ENCODE measurements around the gene GNAI1. TPM values are rescaled to one million over a fixed set of nuclear protein-coding genes. Genes with fewer than 3 reads are reported as not detected.

GNAI1 gene
- total RNA-seq, 1 experiment from 2014 or later, result 20.5 TPM

DNA sequence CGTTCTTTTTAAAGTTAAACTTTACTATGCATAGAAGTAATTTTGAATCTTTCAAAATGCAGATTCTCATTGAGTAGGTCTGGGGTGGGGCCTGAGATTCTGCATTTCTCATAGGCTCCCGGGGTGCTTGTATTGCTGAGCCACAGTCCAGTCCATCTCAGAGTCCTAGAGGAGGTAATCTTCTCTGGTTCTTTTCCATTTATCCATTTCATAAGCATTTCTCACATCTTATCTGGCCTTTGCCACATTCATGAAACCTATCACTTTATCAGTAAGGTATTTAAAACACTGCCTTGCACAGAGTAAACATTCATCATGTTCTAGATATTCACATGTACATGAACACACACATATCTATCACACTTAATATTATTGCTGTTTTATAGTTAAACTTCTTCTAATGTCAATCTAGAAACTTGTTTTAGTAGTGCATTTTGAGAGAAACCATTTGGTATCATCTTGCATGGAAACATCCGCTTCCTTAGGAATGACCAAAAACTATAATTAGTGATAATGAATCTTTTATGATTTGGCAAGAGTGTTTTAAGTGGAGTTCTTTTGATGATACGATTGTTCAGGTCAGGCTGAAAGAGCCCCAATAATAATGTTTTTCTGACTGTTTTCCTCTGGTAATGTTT, 12.0 kb downstream of the GNAI1 start:
- no peak overlapping the region for H3K27ac Mint-ChIP-seq (ENCODE audit: unreplicated experiment)
- no peak for DNase-seq
- no peak overlapping the region for H3K4me3 Mint-ChIP-seq (ENCODE audit: low read depth, unreplicated experiment)
- no peaks in the 10 kb centered on the region for H3K27me3 Mint-ChIP-seq (ENCODE audit: unreplicated experiment)
- CTCF ChIA-PET, result no interaction called here
- peaks cover 40% of the 10 kb centered on the region for H3K4me1 Mint-ChIP-seq (ENCODE audit: low read depth, unreplicated experiment)
- no peaks in the 10 kb centered on the region for H3K36me3 Mint-ChIP-seq (ENCODE audit: insufficient read depth, unreplicated experiment)
- TF ChIP-seq, protein P1, sequence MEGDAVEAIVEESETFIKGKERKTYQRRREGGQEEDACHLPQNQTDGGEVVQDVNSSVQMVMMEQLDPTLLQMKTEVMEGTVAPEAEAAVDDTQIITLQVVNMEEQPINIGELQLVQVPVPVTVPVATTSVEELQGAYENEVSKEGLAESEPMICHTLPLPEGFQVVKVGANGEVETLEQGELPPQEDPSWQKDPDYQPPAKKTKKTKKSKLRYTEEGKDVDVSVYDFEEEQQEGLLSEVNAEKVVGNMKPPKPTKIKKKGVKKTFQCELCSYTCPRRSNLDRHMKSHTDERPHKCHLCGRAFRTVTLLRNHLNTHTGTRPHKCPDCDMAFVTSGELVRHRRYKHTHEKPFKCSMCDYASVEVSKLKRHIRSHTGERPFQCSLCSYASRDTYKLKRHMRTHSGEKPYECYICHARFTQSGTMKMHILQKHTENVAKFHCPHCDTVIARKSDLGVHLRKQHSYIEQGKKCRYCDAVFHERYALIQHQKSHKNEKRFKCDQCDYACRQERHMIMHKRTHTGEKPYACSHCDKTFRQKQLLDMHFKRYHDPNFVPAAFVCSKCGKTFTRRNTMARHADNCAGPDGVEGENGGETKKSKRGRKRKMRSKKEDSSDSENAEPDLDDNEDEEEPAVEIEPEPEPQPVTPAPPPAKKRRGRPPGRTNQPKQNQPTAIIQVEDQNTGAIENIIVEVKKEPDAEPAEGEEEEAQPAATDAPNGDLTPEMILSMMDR (IDR thresholded peaks at IDR 0.05; ENCODE audit: unreplicated experiment), result no peak
- no TSS peak for BruUV-seq (replicated peaks)
- H3K9me3 Mint-ChIP-seq (ENCODE audit: low read depth, unreplicated experiment), result no peaks in the 10 kb centered on the region
- intact Hi-C loops (cut with micrococcal nuclease; ENCODE audit: unreplicated experiment), result no loop called here

DNA sequence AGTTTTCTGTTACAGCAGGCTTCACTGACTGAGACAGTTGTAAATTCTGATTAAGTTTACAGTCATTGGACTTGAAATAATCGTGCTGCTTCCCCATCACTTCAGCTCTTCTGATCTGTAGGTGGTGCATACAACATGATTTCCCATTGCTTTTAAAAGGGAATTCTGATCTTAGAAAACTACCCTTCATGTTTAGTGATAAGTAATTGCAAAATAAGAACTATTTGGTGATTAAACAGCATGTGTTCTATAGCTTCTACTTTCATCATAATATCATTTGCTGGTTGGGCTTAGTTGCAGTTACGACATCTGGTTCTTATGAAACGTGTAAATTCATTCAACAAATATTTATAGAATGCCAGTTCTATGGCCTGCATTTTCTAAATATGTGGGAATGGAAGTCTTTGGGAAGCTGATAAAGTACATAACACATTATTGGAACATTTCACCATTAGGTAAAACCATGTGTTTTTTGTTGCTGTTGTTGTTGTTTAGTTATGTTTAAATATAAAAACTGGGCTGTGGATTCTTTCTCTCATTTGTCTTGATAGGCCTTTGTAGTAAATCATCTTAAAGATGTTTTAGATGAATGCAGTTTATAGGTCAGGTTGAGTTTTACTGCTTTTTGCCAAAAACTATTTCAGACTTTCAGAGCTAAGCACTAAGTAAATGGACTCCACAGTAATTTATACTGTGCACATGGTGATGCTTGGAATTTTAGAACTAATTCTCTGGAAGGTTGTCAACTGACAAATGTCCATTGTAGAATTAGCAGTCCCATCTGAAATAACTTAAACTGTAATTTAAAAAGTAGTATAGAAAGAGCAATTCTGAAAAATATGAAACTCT, 13.1 kb downstream of the GNAI1 start:
- CTCF ChIA-PET, result no interaction called here
- no peak for DNase-seq
- BruUV-seq (replicated peaks), result no TSS peak
- Mint-ChIP-seq H3K4me3 (ENCODE audit: low read depth, unreplicated experiment) (no peak overlapping the region), H3K27me3 (ENCODE audit: unreplicated experiment) (no peaks in the 10 kb centered on the region), H3K4me1 (ENCODE audit: low read depth, unreplicated experiment) (peaks cover 34% of the 10 kb centered on the region), H3K9me3 (ENCODE audit: low read depth, unreplicated experiment) (no peaks in the 10 kb centered on the region), H3K36me3 (ENCODE audit: insufficient read depth, unreplicated experiment) (no peaks in the 10 kb centered on the region), H3K27ac (ENCODE audit: unreplicated experiment) (no peak overlapping the region)
- intact Hi-C loops (cut with micrococcal nuclease; ENCODE audit: unreplicated experiment), result no loop called here
- TF ChIP-seq, protein P1 (IDR thresholded peaks at IDR 0.05; ENCODE audit: unreplicated experiment), result no peak

DNA sequence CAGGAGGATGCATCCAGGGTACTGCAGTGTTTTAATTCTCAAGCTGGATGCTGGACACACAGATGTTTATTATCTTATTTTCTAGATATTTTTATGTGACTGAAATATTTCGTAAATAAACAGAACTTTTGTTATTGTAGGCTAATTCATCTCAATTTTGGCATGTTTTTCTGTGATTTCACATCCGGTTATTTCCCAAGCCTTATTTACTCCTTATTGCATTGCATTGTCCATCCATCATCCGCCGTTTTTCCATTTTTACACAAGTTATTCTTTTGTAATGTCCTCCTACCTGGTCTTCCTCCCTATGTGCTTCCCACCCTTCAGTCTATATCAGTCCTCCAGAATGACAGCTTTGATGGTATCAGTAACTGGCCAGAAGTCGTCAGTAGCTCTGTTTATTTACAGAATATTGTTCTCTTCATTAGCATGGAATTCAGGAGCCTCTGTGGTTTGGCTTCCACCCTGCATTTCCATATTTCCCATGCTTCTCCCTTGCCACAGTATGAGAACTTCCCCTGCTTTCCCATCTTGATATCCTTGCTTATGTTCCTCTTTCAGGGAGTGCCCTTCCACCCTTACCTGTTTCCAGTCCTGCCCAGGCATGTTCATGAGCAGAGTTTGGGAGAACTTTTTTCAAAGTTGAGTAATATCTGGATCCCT, 16.1 kb downstream of the GNAI1 start:
- H3K4me1 Mint-ChIP-seq (ENCODE audit: low read depth, unreplicated experiment), result peaks cover 29% of the 10 kb centered on the region
- TF ChIP-seq, protein P1 (IDR thresholded peaks at IDR 0.05; ENCODE audit: unreplicated experiment), result no peak
- no peaks in the 10 kb centered on the region for H3K27me3 Mint-ChIP-seq (ENCODE audit: unreplicated experiment)
- no TSS peak for BruUV-seq (replicated peaks)
- H3K4me3 Mint-ChIP-seq (ENCODE audit: low read depth, unreplicated experiment), result no peak overlapping the region
- no peak for DNase-seq
- intact Hi-C loops (cut with micrococcal nuclease; ENCODE audit: unreplicated experiment), result no loop called here
- H3K9me3 Mint-ChIP-seq (ENCODE audit: low read depth, unreplicated experiment), result no peaks in the 10 kb centered on the region
- CTCF ChIA-PET, result no interaction called here
- no peaks in the 10 kb centered on the region for H3K36me3 Mint-ChIP-seq (ENCODE audit: insufficient read depth, unreplicated experiment)
- no peak overlapping the region for H3K27ac Mint-ChIP-seq (ENCODE audit: unreplicated experiment)

DNA sequence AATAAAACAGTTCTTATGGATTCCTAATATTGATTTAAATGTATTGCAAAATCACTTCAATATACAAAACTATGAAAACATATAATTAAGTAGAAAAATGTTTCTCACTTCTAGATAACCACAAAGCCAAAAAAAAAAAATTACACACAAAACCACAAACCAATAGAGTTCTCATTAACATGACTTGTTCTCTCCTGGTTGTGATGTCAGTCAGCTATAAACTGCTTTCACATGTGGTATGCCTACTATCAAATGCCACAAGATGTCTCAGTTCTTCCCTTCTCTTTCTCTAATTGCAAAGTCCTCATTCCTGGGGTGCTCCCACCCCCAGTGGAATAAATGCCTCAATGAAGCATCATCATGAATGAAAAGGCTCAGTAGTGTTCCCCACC, 16.6 kb downstream of the GNAI1 start:
- Mint-ChIP-seq H3K36me3 (ENCODE audit: insufficient read depth, unreplicated experiment) (no peaks in the 10 kb centered on the region), H3K4me3 (ENCODE audit: low read depth, unreplicated experiment) (no peak overlapping the region), H3K27ac (ENCODE audit: unreplicated experiment) (no peak overlapping the region), H3K9me3 (ENCODE audit: low read depth, unreplicated experiment) (no peaks in the 10 kb centered on the region), H3K27me3 (ENCODE audit: unreplicated experiment) (no peaks in the 10 kb centered on the region), H3K4me1 (ENCODE audit: low read depth, unreplicated experiment) (peaks cover 24% of the 10 kb centered on the region)
- no TSS peak for BruUV-seq (replicated peaks)
- TF ChIP-seq, protein P1 (IDR thresholded peaks at IDR 0.05; ENCODE audit: unreplicated experiment), result no peak
- intact Hi-C loops (cut with micrococcal nuclease; ENCODE audit: unreplicated experiment), result no loop called here
- no peak for DNase-seq
- CTCF ChIA-PET, result no interaction called here
